ENCODE measurements around the gene CDC42BPA. TPM values are rescaled to one million over a fixed set of nuclear protein-coding genes. Genes with fewer than 3 reads are reported as not detected.

The CDC42BPA gene
- total RNA-seq, 4 donors from 2014 or later: 47.0 to 58.6 (median 54.8) TPM

- peaks cover 0 to 6% (median 0%) of the 10 kb centered on the region in 4 donors for H3K9me3 ChIP-seq
- TF ChIP-seq EP300 (IDR thresholded peaks at IDR 0.05) (no peak), CTCF (IDR thresholded peaks at IDR 0.05) (no peak), POLR2A (IDR thresholded peaks at IDR 0.05) (no peak)
- no peaks in the 10 kb centered on the region for H3K4me1 ChIP-seq
- H3K27ac ChIP-seq: no peak overlapping the region
- peaks cover 0 to 65% (median 0%) of the 10 kb centered on the region in 3 donors for H3K36me3 ChIP-seq
- DNase-seq (ENCODE audit: low spot score in 2 of 2): no peak
- H3K4me3 ChIP-seq: no peak overlapping the region
- WGBS, 2 donors: 96 to 97% methylated on average over 3 of the region's 3 CpGs
- no peaks in the 10 kb centered on the region for H3K27me3 ChIP-seq
Observed at GRCh38 chr1:227016990-227017389, 301.3 kb downstream of the CDC42BPA start.

- no peaks in the 10 kb centered on the region for H3K9me3 ChIP-seq
- TF ChIP-seq EP300 (IDR thresholded peaks at IDR 0.05): no peak
- no peak for TF ChIP-seq CTCF (IDR thresholded peaks at IDR 0.05)
- TF ChIP-seq POLR2A (IDR thresholded peaks at IDR 0.05): no peak
- WGBS, 2 donors: 93 to 99% methylated on average over 5 of the region's 5 CpGs
- H3K27me3 ChIP-seq: no peaks in the 10 kb centered on the region
- no peak for DNase-seq (ENCODE audit: low spot score in 2 of 2)
- no peak overlapping the region for H3K27ac ChIP-seq
- peaks cover 0 to 25% (median 0%) of the 10 kb centered on the region in 3 donors for H3K36me3 ChIP-seq
- no peaks in the 10 kb centered on the region for H3K4me1 ChIP-seq
- no peak overlapping the region for H3K4me3 ChIP-seq
Observed at GRCh38 chr1:227010645-227011044, 307.6 kb downstream of the CDC42BPA start.

GRCh38 chr1:227009937-227010336, 308.4 kb downstream of the CDC42BPA start:
- Histone ChIP-seq H3K9me3 (no peaks in the 10 kb centered on the region), H3K27ac (no peak overlapping the region), H3K36me3 (peaks cover 0 to 18% (median 0%) of the 10 kb centered on the region in 3 donors), H3K27me3 (no peaks in the 10 kb centered on the region), H3K4me1 (no peaks in the 10 kb centered on the region), H3K4me3 (no peak overlapping the region)
- DNase-seq (ENCODE audit: low spot score in 2 of 2): no peak
- no peak for TF ChIP-seq CTCF (IDR thresholded peaks at IDR 0.05)
- no peak for TF ChIP-seq EP300 (IDR thresholded peaks at IDR 0.05)
- TF ChIP-seq POLR2A (IDR thresholded peaks at IDR 0.05): no peak

GRCh38 chr1:227006226-227006796, 312.0 kb downstream of the CDC42BPA start:
- WGBS, 2 donors: 93% methylated on average over 5 of the region's 5 CpGs
- no peaks in the 10 kb centered on the region for H3K9me3 ChIP-seq
- H3K27me3 ChIP-seq: no peaks in the 10 kb centered on the region
- TF ChIP-seq POLR2A (IDR thresholded peaks at IDR 0.05) (no peak), EP300 (IDR thresholded peaks at IDR 0.05) (no peak), CTCF (IDR thresholded peaks at IDR 0.05) (no peak)
- no peak overlapping the region for H3K27ac ChIP-seq
- DNase-seq (ENCODE audit: low spot score in 2 of 2): no peak
- no peak overlapping the region for H3K4me3 ChIP-seq
- peaks cover 0 to 52% (median 0%) of the 10 kb centered on the region in 3 donors for H3K36me3 ChIP-seq
- no peaks in the 10 kb centered on the region for H3K4me1 ChIP-seq

- TF ChIP-seq POLR2A (IDR thresholded peaks at IDR 0.05) (no peak), EP300 (IDR thresholded peaks at IDR 0.05) (no peak), CTCF (IDR thresholded peaks at IDR 0.05) (no peak)
- Histone ChIP-seq H3K9me3 (no peaks in the 10 kb centered on the region), H3K36me3 (peaks cover 0 to 57% (median 0%) of the 10 kb centered on the region in 3 donors), H3K27me3 (no peaks in the 10 kb centered on the region), H3K4me1 (no peaks in the 10 kb centered on the region), H3K4me3 (no peak overlapping the region), H3K27ac (no peak overlapping the region)
- 88 to 94% methylated on average over 8 of the region's 8 CpGs for WGBS, 2 donors
- DNase-seq (ENCODE audit: low spot score in 2 of 2): no peak
Observed at GRCh38 chr1:227004796-227005195, 313.5 kb downstream of the CDC42BPA start.
